ENCODE measurements around the gene PLD6. TPM values are rescaled to one million over a fixed set of nuclear protein-coding genes. Genes with fewer than 3 reads are reported as not detected.

Gene PLD6
- total and polyA plus RNA-seq, 10 of the 15 experiments (the other 5 are each of a cell fraction or from before 2014, with no cell fraction given), result 4.7 to 21.4 (median 12.0) TPM

DNA sequence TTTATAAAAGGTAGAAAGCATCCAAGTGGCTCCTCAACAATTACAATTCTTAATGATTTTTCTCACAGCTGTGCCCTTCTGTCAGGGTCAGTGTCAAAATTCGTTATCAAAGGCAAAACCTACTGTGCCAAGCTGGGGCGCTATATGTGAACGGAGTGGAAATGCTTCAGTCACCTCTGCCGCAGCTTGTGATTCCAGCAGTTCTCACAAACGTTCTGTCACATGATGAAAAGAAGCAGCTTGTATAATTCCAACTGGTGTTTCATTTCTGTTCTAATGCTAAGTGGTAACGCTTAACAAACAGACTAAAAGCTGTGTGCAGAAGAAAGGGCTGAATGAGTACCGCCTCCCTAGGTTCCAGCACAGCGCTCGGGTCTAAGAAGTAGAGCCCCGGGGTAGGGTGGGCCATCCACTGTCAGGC is 14.2 kb downstream of the PLD6 start:
- peaks cover 12% of the 10 kb centered on the region for H3K4me1 ChIP-seq (ENCODE audit: control insufficient read depth, insufficient read depth, low read length)
- H3K27ac ChIP-seq (ENCODE audit: control insufficient read depth, insufficient read depth), result no peak overlapping the region
- SMC1A ChIA-PET (ENCODE audit: uncharacterized antibody, unreplicated experiment), result interaction anchor here (1.4 to 2.5 kb wide), 2 partner anchors 9 to 11 kb away, joined by 6 to 8 read pairs; no protein-coding TSS in a partner anchor
- TF ChIP-seq, protein P1, sequence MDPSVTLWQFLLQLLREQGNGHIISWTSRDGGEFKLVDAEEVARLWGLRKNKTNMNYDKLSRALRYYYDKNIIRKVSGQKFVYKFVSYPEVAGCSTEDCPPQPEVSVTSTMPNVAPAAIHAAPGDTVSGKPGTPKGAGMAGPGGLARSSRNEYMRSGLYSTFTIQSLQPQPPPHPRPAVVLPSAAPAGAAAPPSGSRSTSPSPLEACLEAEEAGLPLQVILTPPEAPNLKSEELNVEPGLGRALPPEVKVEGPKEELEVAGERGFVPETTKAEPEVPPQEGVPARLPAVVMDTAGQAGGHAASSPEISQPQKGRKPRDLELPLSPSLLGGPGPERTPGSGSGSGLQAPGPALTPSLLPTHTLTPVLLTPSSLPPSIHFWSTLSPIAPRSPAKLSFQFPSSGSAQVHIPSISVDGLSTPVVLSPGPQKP (IDR thresholded peaks at IDR 0.05; ENCODE audit: low read depth, low read length), result no peak
- TF ChIP-seq, protein P2, sequence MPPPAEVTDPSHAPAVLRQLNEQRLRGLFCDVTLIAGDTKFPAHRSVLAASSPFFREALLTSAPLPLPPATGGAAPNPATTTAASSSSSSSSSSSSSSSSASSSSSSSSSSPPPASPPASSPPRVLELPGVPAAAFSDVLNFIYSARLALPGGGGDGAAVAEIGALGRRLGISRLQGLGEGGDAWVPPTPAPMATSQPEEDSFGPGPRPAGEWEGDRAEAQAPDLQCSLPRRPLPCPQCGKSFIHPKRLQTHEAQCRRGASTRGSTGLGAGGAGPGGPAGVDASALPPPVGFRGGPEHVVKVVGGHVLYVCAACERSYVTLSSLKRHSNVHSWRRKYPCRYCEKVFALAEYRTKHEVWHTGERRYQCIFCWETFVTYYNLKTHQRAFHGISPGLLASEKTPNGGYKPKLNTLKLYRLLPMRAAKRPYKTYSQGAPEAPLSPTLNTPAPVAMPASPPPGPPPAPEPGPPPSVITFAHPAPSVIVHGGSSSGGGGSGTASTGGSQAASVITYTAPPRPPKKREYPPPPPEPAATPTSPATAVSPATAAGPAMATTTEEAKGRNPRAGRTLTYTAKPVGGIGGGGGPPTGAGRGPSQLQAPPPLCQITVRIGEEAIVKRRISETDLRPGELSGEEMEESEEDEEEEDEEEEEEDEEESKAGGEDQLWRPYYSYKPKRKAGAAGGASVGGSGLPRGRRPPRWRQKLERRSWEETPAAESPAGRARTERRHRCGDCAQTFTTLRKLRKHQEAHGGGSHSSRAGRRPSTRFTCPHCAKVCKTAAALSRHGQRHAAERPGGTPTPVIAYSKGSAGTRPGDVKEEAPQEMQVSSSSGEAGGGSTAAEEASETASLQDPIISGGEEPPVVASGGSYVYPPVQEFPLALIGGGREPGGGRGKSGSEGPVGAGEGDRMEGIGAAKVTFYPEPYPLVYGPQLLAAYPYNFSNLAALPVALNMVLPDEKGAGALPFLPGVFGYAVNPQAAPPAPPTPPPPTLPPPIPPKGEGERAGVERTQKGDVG (CRISPR knock-in tag; IDR thresholded peaks at IDR 0.05), result no peak
- no peak for TF ChIP-seq ZSCAN29 (IDR thresholded peaks at IDR 0.05)
- no peak for TF ChIP-seq RAD21 (IDR thresholded peaks at IDR 0.05; ENCODE audit: insufficient read depth, low read depth, low read length)
- no peak for TF ChIP-seq ESRRA (IDR thresholded peaks at IDR 0.05; ENCODE audit: low read length)
- no peak for TF ChIP-seq PML (IDR thresholded peaks at IDR 0.05; ENCODE audit: low read length)
- no peak for TF ChIP-seq SIN3A (IDR thresholded peaks at IDR 0.05; ENCODE audit: low read depth, low read length)
- TF ChIP-seq YY1 (IDR thresholded peaks at IDR 0.05; ENCODE audit: low read depth, low read length), result no peak
- TF ChIP-seq MTA2 (IDR thresholded peaks at IDR 0.05; ENCODE audit: low read depth), result no peak
- no peak for TF ChIP-seq BACH1 (IDR thresholded peaks at IDR 0.05; ENCODE audit: borderline replicate concordance)
- TF ChIP-seq, protein P3, sequence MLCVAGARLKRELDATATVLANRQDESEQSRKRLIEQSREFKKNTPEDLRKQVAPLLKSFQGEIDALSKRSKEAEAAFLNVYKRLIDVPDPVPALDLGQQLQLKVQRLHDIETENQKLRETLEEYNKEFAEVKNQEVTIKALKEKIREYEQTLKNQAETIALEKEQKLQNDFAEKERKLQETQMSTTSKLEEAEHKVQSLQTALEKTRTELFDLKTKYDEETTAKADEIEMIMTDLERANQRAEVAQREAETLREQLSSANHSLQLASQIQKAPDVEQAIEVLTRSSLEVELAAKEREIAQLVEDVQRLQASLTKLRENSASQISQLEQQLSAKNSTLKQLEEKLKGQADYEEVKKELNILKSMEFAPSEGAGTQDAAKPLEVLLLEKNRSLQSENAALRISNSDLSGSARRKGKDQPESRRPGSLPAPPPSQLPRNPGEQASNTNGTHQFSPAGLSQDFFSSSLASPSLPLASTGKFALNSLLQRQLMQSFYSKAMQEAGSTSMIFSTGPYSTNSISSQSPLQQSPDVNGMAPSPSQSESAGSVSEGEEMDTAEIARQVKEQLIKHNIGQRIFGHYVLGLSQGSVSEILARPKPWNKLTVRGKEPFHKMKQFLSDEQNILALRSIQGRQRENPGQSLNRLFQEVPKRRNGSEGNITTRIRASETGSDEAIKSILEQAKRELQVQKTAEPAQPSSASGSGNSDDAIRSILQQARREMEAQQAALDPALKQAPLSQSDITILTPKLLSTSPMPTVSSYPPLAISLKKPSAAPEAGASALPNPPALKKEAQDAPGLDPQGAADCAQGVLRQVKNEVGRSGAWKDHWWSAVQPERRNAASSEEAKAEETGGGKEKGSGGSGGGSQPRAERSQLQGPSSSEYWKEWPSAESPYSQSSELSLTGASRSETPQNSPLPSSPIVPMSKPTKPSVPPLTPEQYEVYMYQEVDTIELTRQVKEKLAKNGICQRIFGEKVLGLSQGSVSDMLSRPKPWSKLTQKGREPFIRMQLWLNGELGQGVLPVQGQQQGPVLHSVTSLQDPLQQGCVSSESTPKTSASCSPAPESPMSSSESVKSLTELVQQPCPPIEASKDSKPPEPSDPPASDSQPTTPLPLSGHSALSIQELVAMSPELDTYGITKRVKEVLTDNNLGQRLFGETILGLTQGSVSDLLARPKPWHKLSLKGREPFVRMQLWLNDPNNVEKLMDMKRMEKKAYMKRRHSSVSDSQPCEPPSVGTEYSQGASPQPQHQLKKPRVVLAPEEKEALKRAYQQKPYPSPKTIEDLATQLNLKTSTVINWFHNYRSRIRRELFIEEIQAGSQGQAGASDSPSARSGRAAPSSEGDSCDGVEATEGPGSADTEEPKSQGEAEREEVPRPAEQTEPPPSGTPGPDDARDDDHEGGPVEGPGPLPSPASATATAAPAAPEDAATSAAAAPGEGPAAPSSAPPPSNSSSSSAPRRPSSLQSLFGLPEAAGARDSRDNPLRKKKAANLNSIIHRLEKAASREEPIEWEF (IDR thresholded peaks at IDR 0.05; ENCODE audit: insufficient replicate concordance, low read depth, low read length), result no peak
- CTCF ChIA-PET, result interaction anchor here (1.2 kb wide), 1 partner anchor 50 kb away, joined by 3 read pairs; no protein-coding TSS in a partner anchor
- intact Hi-C loops (cut with micrococcal nuclease; ENCODE audit: unreplicated experiment) (loop anchor here (5.0 kb wide), 1 partner anchor 45 kb away; no protein-coding TSS in a partner anchor), in situ Hi-C loops (cut with MboI) (no loop called here)
- 79% methylated on average over 10 of the region's 10 CpGs for WGBS (ENCODE audit: insufficient coverage, insufficient replicate concordance, low lambda C conversion rate, missing lambda C conversion rate)
- no peaks in the 10 kb centered on the region for H3K9me3 ChIP-seq (replicated peaks; ENCODE audit: control insufficient read depth, insufficient read depth, low read length)
- peak overlapping the region; percentile 50; the same call in 1 of the 2 replicates for H3K4me2 ChIP-seq (ENCODE audit: control insufficient read depth, insufficient read depth)
- no TSS peak for BruUV-seq (replicated peaks)
- RAD21 ChIA-PET (ENCODE audit: unreplicated experiment), result interaction anchor here (0.7 to 2.0 kb wide), 4 partner anchors 10 to 199 kb away, joined by 3 to 10 read pairs (median 3); no protein-coding TSS in a partner anchor
- H3K27me3 ChIP-seq (replicated peaks in 1 of 2; ENCODE audit: control insufficient read depth in 2 of 2, insufficient read depth in 2 of 2, low read length in 1 of 2), result no peaks in the 10 kb centered on the region
- POLR2A ChIA-PET, result interaction anchor here (0.8 to 1.0 kb wide), 2 partner anchors 9 to 14 kb away, joined by 3 to 4 read pairs; partner anchors contain the start of gene PLD6
- no peaks in the 10 kb centered on the region for H3K79me2 ChIP-seq (ENCODE audit: control insufficient read depth, insufficient read depth, low read length)
- ATAC-seq (no peak), DNase-seq (ENCODE audit: low read depth, low spot score) (no peak), FAIRE-seq (no peak)
- H4K20me1 ChIP-seq (ENCODE audit: control insufficient read depth, insufficient read depth), result no peaks in the 10 kb centered on the region
- no peak overlapping the region for H3K9ac ChIP-seq (ENCODE audit: control insufficient read depth, insufficient read depth, low read length)
- H3K4me3 ChIP-seq, result no peak overlapping the region
- H3K36me3 ChIP-seq (ENCODE audit: control insufficient read depth in 2 of 2, insufficient read depth in 2 of 2, low read length in 1 of 2), result peaks cover 0 to 3% of the 10 kb centered on the region in 2 experiments; a peak in 3 of 4 replicates
- no peak overlapping the region for H2AFZ ChIP-seq (ENCODE audit: control insufficient read depth, low read depth, low read length)

Data from GM12878 (cell line).